ENCODE results near the gene PADI2. TPM values are rescaled to one million over a fixed set of nuclear protein-coding genes. Genes with fewer than 3 reads are reported as not detected.

Gene PADI2
- total RNA-seq, 4 donors from 2014 or later, result 2.2 to 26.7 (median 15.3) TPM

DNA sequence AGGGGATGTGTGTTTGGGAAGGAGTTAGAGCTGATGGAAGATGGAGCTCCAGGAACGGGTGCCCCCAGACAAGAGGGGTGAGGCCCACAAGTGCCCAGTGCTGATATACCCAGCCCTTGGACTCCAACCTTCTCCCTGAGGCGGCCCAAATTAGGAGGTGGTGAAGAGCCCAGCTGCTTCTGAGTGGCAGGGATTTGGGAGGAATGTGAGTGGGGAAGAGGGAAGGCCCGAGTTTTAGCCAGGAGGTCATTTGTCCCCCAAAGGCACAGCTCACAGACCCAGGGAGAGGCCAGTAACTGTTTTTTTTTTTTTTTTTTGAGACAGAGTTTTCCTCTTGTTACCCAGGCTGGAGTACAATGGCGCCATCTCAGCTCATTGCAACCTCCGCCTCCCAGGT lies 1.2 kb upstream of the PADI2 start:
- TF ChIP-seq CTCF (IDR thresholded peaks at IDR 0.05) (no peak), POLR2A (IDR thresholded peaks at IDR 0.05) (no peak)
- no peak overlapping the region for H3K4me3 ChIP-seq (ENCODE audit: low read depth, poor library complexity, severe bottlenecking)
- DNase-seq (ENCODE audit: low spot score in 2 of 2), result no peak
- WGBS, 2 donors, result 92% methylated on average over 5 of the region's 5 CpGs
- intact Hi-C loops (cut with DNase I; ENCODE audit: low total_unique reads), result loop anchor here (10.0 kb wide), 1 partner anchor 214 kb away; no protein-coding TSS in a partner anchor

- intact Hi-C loops (cut with DNase I; ENCODE audit: low total_unique reads), result loop anchor here (10.0 kb wide), 1 partner anchor 215 kb away; no protein-coding TSS in a partner anchor
- DNase-seq (ENCODE audit: low spot score in 2 of 2), result no peak
- H3K4me3 ChIP-seq (ENCODE audit: low read depth, poor library complexity, severe bottlenecking), result no peak overlapping the region
- 60 to 66% methylated on average over 20 of the region's 20 CpGs for WGBS, 2 donors
- TF ChIP-seq POLR2A (IDR thresholded peaks at IDR 0.05), result no peak
- TF ChIP-seq CTCF (IDR thresholded peaks at IDR 0.05), result no peak
Observed at GRCh38 chr1:17119773-17120480, 676 bp upstream of the PADI2 start.

DNA sequence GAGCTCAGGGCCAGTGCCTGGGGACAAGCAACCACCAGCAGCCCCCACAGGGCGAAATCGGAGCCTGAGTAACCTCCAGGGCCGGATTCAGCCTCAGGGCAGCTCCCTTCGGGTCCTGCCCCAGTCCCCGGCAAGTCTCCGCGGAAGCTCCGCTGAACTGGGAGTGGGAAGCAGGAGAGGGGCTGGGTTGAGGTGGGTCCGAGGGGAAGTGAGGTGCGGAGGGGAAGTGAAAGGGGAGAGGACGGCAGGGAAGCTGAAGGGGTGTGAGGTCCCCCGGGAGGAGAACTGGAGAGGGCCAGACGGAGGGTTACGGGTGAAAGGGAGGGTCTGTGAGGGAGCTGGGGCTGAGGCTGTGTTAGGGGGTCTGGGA lies 560 bp downstream of the PADI2 start:
- TF ChIP-seq POLR2A (IDR thresholded peaks at IDR 0.05) (no peak), CTCF (IDR thresholded peaks at IDR 0.05) (no peak)
- intact Hi-C loops (cut with DNase I; ENCODE audit: low total_unique reads), result no loop called here
- 8 to 13% methylated on average over 14 of the region's 14 CpGs for WGBS, 2 donors
- H3K4me3 ChIP-seq (ENCODE audit: low read depth, poor library complexity, severe bottlenecking), result no peak overlapping the region
- DNase-seq (ENCODE audit: low spot score in 2 of 2), result no peak

DNA sequence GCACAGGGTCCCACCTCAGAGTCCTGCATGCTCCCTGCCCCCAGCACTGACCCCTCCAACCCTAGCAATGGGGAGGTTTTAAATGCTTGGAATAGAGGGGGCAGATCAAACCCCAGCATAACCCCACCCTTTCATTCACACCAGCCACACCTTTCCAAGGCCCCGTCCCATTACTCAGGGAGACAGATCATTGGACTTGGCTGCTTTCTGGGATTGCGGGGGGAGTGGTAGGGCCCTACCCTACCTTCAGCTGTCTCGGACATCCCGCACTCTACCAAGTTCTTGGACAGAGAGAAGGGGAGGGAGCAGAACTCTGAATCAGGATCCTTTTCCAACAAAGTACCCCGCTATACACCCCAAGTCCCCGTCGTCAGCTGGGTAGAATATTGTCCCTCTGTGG lies 983 bp downstream of the PADI2 start:
- WGBS, 2 donors, result 49 to 52% methylated on average over 7 of the region's 7 CpGs
- TF ChIP-seq CTCF (IDR thresholded peaks at IDR 0.05) (no peak), POLR2A (IDR thresholded peaks at IDR 0.05) (no peak)
- intact Hi-C loops (cut with DNase I; ENCODE audit: low total_unique reads), result no loop called here
- DNase-seq (ENCODE audit: low spot score in 2 of 2), result no peak
- H3K4me3 ChIP-seq (ENCODE audit: low read depth, poor library complexity, severe bottlenecking), result no peak overlapping the region

GRCh38 chr1:17117451-17118265 lies 1.6 kb downstream of the PADI2 start:
- no peak for TF ChIP-seq POLR2A (IDR thresholded peaks at IDR 0.05)
- TF ChIP-seq CTCF (IDR thresholded peaks at IDR 0.05), result no peak
- intact Hi-C loops (cut with DNase I; ENCODE audit: low total_unique reads), result no loop called here
- H3K4me3 ChIP-seq (ENCODE audit: low read depth, poor library complexity, severe bottlenecking), result no peak overlapping the region
- DNase-seq (ENCODE audit: low spot score in 2 of 2), result no peak
- 68 to 69% methylated on average over 16 of the region's 16 CpGs for WGBS, 2 donors
